IMR-90 (cell line): Measurements from ENCODE around the gene EPHB1. TPM values are rescaled to one million over a fixed set of nuclear protein-coding genes. Genes with fewer than 3 reads are reported as not detected.

ENCODE experiments used
- ATAC-seq: fragments of 200-7000 bp; cut with Tn5 transposase; 2 replicates; pipeline ENCODE4 v1.9.1; 2020; ENCODE audit warnings: low read depth, mild to moderate bottlenecking, moderate library complexity
- BruUV-seq: library from RNA; stranded (reverse); fragments of 400-500 nt; replicated peaks from 2 replicates; lab custom pipeline; 2021; lab: Mats Ljungman, UMichigan
- CTCF ChIA-PET: fragments of 300-600 bp; formaldehyde crosslinking; extraction: SDS; loops from one replicate; lab custom pipeline; 2021; ENCODE audit warnings: antibody characterized with exemption; lab: Yijun Ruan, JAX
- POLR2A ChIA-PET: fragments of 300-600 bp; sonication (Branson Sonifier 250); formaldehyde crosslinking; loops from one replicate; lab custom pipeline; 2022; ENCODE audit warnings: antibody characterized with exemption; ENCODE audit not compliant: unreplicated experiment; lab: Charles Lee
- DNase-seq: peaks from one replicate; pipeline ENCODE4 v3.0.0; 2013
- H2AFZ ChIP-seq: replicated peaks from 2 replicates; pipeline ENCODE3; 2013; ENCODE audit warnings: low read length, mild to moderate bottlenecking; ENCODE audit not compliant: poor library complexity
- H2AK5ac ChIP-seq: 2 replicates; pipeline ENCODE4 v1.6.1; 2013; ENCODE audit warnings: low read depth, low read length, inconsistent platforms
- H2AK9ac ChIP-seq: replicated peaks from 2 replicates; pipeline ENCODE3; 2013; ENCODE audit warnings: mild to moderate bottlenecking, low read depth, low read length, moderate library complexity; ENCODE audit not compliant: poor library complexity
- H2BK120ac ChIP-seq: 2 replicates; pipeline ENCODE4 v1.6.1; 2013; ENCODE audit warnings: low read depth, low read length, inconsistent platforms
- H2BK15ac ChIP-seq: 3 replicates; pipeline ENCODE4 v1.6.1; 2013; ENCODE audit warnings: low read depth, low read length, inconsistent platforms
- H2BK20ac ChIP-seq: 2 replicates; pipeline ENCODE4 v1.6.1; 2013; ENCODE audit warnings: low read depth, mild to moderate bottlenecking, inconsistent platforms, low read length, moderate library complexity
- H2BK5ac ChIP-seq: 2 replicates; pipeline ENCODE4 v1.6.1; 2013; ENCODE audit warnings: mild to moderate bottlenecking, low read depth, low read length, inconsistent platforms; ENCODE audit not compliant: poor library complexity, severe bottlenecking
- H3K14ac ChIP-seq: replicated peaks from 2 replicates; pipeline ENCODE4 v1.6.1; 2013; ENCODE audit warnings: low read depth, low read length, inconsistent platforms
- H3K18ac ChIP-seq: 2 replicates; pipeline ENCODE4 v1.6.1; 2013; ENCODE audit warnings: low read depth, low read length, control low read depth
- H3K23ac ChIP-seq: 2 replicates; pipeline ENCODE4 v1.6.1; 2013; ENCODE audit warnings: low read depth, low read length, inconsistent platforms
- H3K27ac ChIP-seq: 2 replicates; pipeline ENCODE4 v1.5.1; 2013; ENCODE audit warnings: mild to moderate bottlenecking, control low read depth, low read length; ENCODE audit not compliant: insufficient read depth
- H3K27me3 ChIP-seq: 2 replicates; pipeline ENCODE4 v1.6.1; 2013; ENCODE audit warnings: low read length; ENCODE audit not compliant: control insufficient read depth, insufficient read depth
- H3K36me3 ChIP-seq: 2 replicates; pipeline ENCODE4 v1.6.1; 2013; ENCODE audit warnings: low read length, mixed read lengths; ENCODE audit not compliant: control insufficient read depth, insufficient read depth
- H3K4ac ChIP-seq: 2 replicates; pipeline ENCODE4 v1.6.1; 2013; ENCODE audit warnings: low read depth, low read length, inconsistent platforms
- H3K4me1 ChIP-seq: 2 replicates; pipeline ENCODE4 v1.6.1; 2013; ENCODE audit warnings: low read length, mixed read lengths; ENCODE audit not compliant: control insufficient read depth, insufficient read depth
- H3K4me2 ChIP-seq: 2 replicates; pipeline ENCODE4 v1.6.1; 2013; ENCODE audit warnings: low read depth, mild to moderate bottlenecking, control low read depth, low read length, moderate library complexity
- H3K4me3 ChIP-seq: 2 replicates; pipeline ENCODE4 v1.5.1; 2013; ENCODE audit warnings: low read depth, mild to moderate bottlenecking, control low read depth, low read length, moderate library complexity; ENCODE audit not compliant: insufficient read depth
- H3K56ac ChIP-seq: 2 replicates; pipeline ENCODE4 v1.6.1; 2013; ENCODE audit warnings: low read length, inconsistent platforms; ENCODE audit not compliant: insufficient read depth; ENCODE audit errors: extremely low read depth
- H3K79me1 ChIP-seq, 2 experiments: 2 replicates each; pipeline ENCODE4 v1.6.1; 2013; ENCODE audit warnings: low read length in 2 of 2, inconsistent platforms in 1 of 2, low read depth in 1 of 2
- H3K9ac ChIP-seq: 2 replicates; pipeline ENCODE4 v1.6.1; 2013; ENCODE audit warnings: low read depth, low read length, control low read depth
- H3K9me1 ChIP-seq: 2 replicates; pipeline ENCODE4 v1.6.1; 2013; ENCODE audit warnings: low read length, inconsistent platforms; ENCODE audit not compliant: insufficient read depth
- H3K9me3 ChIP-seq: 2 replicates; pipeline ENCODE4 v1.6.1; 2013; ENCODE audit warnings: low read length; ENCODE audit not compliant: control insufficient read depth, insufficient read depth
- H4K20me1 ChIP-seq: 2 replicates; pipeline ENCODE4 v1.6.1; 2013; ENCODE audit warnings: low read length, inconsistent platforms; ENCODE audit not compliant: insufficient read depth
- H4K5ac ChIP-seq: 2 replicates; pipeline ENCODE4 v1.6.1; 2013; ENCODE audit warnings: mild to moderate bottlenecking, low read depth, low read length, control low read depth
- H4K8ac ChIP-seq, 2 experiments: 2 replicates each; pipeline ENCODE4 v1.6.1; 2013; ENCODE audit warnings: low read depth in 2 of 2, low read length in 2 of 2, control low read depth in 1 of 2, inconsistent platforms in 1 of 2
- H4K91ac ChIP-seq: 2 replicates; pipeline ENCODE4 v1.6.1; 2013; ENCODE audit warnings: low read depth, low read length, inconsistent platforms; ENCODE audit not compliant: insufficient read depth
- CEBPB ChIP-seq: IDR thresholded peaks from 2 replicates; pipeline ENCODE4 v1.6.1; 2012; ENCODE audit warnings: low read depth, low read length, improper control_type of control experiment
- MAFK ChIP-seq: IDR thresholded peaks from 2 replicates; pipeline ENCODE4 v1.6.1; 2012; ENCODE audit warnings: low read depth, low read length, improper control_type of control experiment
- MXI1 ChIP-seq: IDR thresholded peaks from 2 replicates; pipeline ENCODE4 v1.6.1; 2012; ENCODE audit warnings: low read depth, mild to moderate bottlenecking, low read length, moderate library complexity, borderline replicate concordance
- POLR2A ChIP-seq: IDR thresholded peaks from 2 replicates; pipeline ENCODE4 v1.6.1; 2012; ENCODE audit warnings: mild to moderate bottlenecking, low read depth, low read length
- WGBS, 2 experiments: methylation state at CpG; one replicate each; pipeline versions ENCODE4 v1.1.5 to v1.1.7; 2013; ENCODE audit warnings: missing lambda C conversion rate in 2 of 2; ENCODE audit not compliant: insufficient read length in 1 of 2; ENCODE audit errors: extremely low coverage in 2 of 2; 5-methylcytosine and 5-hydroxymethylcytosine counted together
- dilution Hi-C: fragments of 300-500 bp; cut with HindIII; formaldehyde crosslinking; loops from one replicate; pipeline ENCODE4 v1.14.3; 2018; ENCODE audit warnings: low sequenced_read_pairs; ENCODE audit not compliant: unreplicated experiment
- in situ Hi-C: fragments of 300-500 bp; cut with MboI; formaldehyde crosslinking; loops from 3 replicates; pipeline ENCODE4 v1.14.3; 2019; ENCODE audit warnings: low sequenced_read_pairs, inconsistent platforms, mixed read lengths
- intact Hi-C: fragments of 100-400 bp; cut with micrococcal nuclease; formaldehyde crosslinking; loops from 2 replicates; pipeline ENCODE4 v1.10.0; 2022
- polyA plus RNA-seq, 3 experiments: library from polyadenylated mRNA; depleted of rRNA; stranded (reverse); fragments of >200 nt; gene quantifications; 2 replicates each; pipeline ENCODE4 v1.2.3, GENCODE V29; 2012; ENCODE audit warnings: low replicate concordance in 1 of 3
- total RNA-seq: library from RNA; depleted of rRNA; stranded (reverse); fragments of >200 nt; gene quantifications from 2 replicates; pipeline ENCODE4 v1.2.3, GENCODE V29; 2012

The EPHB1 gene
- total and polyA plus RNA-seq, 2 of the 4 experiments (the other 2 are of a cell fraction), result 0.17 to 0.36 TPM

- Histone ChIP-seq H3K4me2 (no peak overlapping the region), H4K20me1 (no peaks in the 10 kb centered on the region), H2AK9ac (no peak overlapping the region), H4K5ac (no peak overlapping the region), H3K9me3 (no peaks in the 10 kb centered on the region), H2BK20ac (no peak overlapping the region), H3K18ac (no peak overlapping the region), H3K36me3 (no peaks in the 10 kb centered on the region), H3K14ac (no peak overlapping the region), H3K4me3 (no peak overlapping the region), H3K27ac (no peak overlapping the region), H3K9me1 (no peaks in the 10 kb centered on the region), H2BK120ac (no peak overlapping the region), H3K27me3 (no peaks in the 10 kb centered on the region), H3K56ac (no peak overlapping the region), H2AK5ac (no peak overlapping the region), H3K4ac (no peak overlapping the region), H3K9ac (no peak overlapping the region), H2AFZ (no peak overlapping the region), H3K79me1 (no peaks in the 10 kb centered on the region), H2BK15ac (no peak overlapping the region), H4K8ac (no peak overlapping the region), H2BK5ac (no peak overlapping the region), H3K4me1 (no peaks in the 10 kb centered on the region), H4K91ac (no peak overlapping the region), H3K23ac (no peak overlapping the region)
- in situ Hi-C loops (no loop called here), intact Hi-C loops (no loop called here), dilution Hi-C loops (no loop called here)
- ChIA-PET CTCF (no interaction called here), POLR2A (no interaction called here)
- ATAC-seq, result no peak
- BruUV-seq, result no TSS peak
- no CpG with 5 or more reads among the region's 3 CpGs for WGBS, 2 experiments
- no peak for DNase-seq
- TF ChIP-seq MXI1 (no peak), MAFK (no peak), POLR2A (no peak), CEBPB (no peak)
These were observed 352.6 kb downstream of the EPHB1 start for GRCh38 chr3:135147657-135148056.
